Measurements from ENCODE around the gene ZNF280A. TPM values are rescaled to one million over a fixed set of nuclear protein-coding genes. Genes with fewer than 3 reads are reported as not detected.

Gene ZNF280A
- total RNA-seq, 1 experiment from 2014 or later = 0.22 TPM

DNA sequence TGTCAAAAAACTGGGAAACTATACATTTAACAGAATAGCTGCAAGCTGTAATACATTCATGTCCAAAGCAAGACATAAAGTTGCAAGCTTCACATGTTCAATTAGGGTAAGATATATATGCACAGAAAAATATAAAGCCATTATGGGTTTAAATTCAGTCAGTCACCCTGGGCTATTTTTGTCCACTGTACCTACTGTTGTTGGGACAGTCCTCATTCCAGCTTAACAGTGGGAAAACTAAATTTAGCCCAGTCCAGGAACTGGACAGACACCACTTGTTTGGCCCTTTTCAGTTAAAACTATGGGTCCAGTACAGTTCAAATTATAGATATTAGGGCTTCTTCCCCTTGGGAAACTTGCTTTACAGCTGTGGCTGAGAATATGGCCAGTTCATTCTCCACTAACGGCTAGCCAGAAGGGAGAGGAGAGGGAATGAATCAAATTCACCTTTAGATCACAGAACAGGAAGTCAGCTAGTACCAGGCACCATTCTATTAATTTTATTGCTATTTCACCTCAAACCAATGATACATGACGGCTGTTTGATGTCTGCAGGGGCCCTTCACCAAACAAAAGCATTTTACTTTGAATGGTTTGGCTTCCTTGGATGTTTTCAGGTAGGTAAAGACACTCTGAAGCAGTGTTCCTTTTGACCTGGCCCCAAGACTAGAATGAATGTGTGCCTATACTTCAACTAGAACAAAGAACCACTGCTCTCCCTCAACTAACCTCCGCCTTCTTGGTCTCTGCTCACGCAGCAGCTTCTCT lies 33.8 kb downstream of the ZNF280A start:
- Mint-ChIP-seq H3K27ac (no peak overlapping the region), H3K27me3 (ENCODE audit: low read depth) (peaks cover 56% of the 10 kb centered on the region), H3K4me1 (peaks cover 5% of the 10 kb centered on the region), H3K4me3 (no peak overlapping the region), H3K36me3 (peaks cover 38% of the 10 kb centered on the region), H3K9me3 (no peaks in the 10 kb centered on the region)
- no peak for TF ChIP-seq FOXJ3 (CRISPR knock-in tag; IDR thresholded peaks at IDR 0.05; ENCODE audit: borderline replicate concordance)
- TF ChIP-seq, protein P1, sequence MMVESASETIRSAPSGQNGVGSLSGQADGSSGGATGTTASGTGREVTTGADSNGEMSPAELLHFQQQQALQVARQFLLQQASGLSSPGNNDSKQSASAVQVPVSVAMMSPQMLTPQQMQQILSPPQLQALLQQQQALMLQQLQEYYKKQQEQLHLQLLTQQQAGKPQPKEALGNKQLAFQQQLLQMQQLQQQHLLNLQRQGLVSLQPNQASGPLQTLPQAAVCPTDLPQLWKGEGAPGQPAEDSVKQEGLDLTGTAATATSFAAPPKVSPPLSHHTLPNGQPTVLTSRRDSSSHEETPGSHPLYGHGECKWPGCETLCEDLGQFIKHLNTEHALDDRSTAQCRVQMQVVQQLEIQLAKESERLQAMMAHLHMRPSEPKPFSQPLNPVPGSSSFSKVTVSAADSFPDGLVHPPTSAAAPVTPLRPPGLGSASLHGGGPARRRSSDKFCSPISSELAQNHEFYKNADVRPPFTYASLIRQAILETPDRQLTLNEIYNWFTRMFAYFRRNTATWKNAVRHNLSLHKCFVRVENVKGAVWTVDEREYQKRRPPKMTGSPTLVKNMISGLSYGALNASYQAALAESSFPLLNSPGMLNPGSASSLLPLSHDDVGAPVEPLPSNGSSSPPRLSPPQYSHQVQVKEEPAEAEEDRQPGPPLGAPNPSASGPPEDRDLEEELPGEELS (CRISPR knock-in tag; IDR thresholded peaks at IDR 0.05) = no peak
- TF ChIP-seq, protein P2, sequence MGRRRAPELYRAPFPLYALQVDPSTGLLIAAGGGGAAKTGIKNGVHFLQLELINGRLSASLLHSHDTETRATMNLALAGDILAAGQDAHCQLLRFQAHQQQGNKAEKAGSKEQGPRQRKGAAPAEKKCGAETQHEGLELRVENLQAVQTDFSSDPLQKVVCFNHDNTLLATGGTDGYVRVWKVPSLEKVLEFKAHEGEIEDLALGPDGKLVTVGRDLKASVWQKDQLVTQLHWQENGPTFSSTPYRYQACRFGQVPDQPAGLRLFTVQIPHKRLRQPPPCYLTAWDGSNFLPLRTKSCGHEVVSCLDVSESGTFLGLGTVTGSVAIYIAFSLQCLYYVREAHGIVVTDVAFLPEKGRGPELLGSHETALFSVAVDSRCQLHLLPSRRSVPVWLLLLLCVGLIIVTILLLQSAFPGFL (CRISPR knock-in tag; IDR thresholded peaks at IDR 0.05; ENCODE audit: borderline replicate concordance) = no peak
- ChIA-PET POLR2A (no interaction called here), CTCF (interaction anchor here (0.7 to 1.2 kb wide), 6 partner anchors 22 to 223 kb away, joined by 3 to 4 read pairs (median 3); partner anchors contain the start of gene ZNF280B)
- no peak for DNase-seq (ENCODE audit: low spot score)
- ATAC-seq = no peak

DNA sequence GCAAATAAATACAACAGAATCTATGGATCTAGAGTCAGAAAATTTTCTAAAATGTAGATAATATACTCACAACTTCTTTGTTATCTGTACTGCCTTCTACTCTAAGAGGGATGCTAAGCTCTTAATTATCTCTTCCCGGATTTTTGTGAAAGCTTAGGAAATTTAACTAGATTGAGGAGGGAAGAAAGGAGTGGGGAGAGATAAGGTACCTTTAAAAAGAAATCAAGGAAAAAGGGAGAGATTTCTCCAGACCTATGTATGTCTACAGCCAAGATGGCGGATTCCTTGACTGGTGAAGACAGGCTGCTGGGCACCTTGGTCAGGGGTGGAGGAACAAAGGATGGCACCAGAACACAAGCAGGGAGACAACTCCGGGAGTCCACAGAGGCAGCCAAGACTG lies 34.5 kb downstream of the ZNF280A start:
- DNase-seq (ENCODE audit: low spot score) = no peak
- POLR2A ChIA-PET = no interaction called here
- TF ChIP-seq PRRX2 (CRISPR knock-in tag; IDR thresholded peaks at IDR 0.05) (no peak), TP53 (CRISPR knock-in tag; IDR thresholded peaks at IDR 0.05) (no peak)
- Mint-ChIP-seq H3K4me3 (no peak overlapping the region), H3K9me3 (no peaks in the 10 kb centered on the region), H3K4me1 (peaks cover under 1% of the 10 kb centered on the region), H3K27me3 (ENCODE audit: low read depth) (peaks cover 64% of the 10 kb centered on the region), H3K27ac (no peak overlapping the region), H3K36me3 (peaks cover 31% of the 10 kb centered on the region)
- CTCF ChIA-PET = no interaction called here
- ATAC-seq = no peak

DNA sequence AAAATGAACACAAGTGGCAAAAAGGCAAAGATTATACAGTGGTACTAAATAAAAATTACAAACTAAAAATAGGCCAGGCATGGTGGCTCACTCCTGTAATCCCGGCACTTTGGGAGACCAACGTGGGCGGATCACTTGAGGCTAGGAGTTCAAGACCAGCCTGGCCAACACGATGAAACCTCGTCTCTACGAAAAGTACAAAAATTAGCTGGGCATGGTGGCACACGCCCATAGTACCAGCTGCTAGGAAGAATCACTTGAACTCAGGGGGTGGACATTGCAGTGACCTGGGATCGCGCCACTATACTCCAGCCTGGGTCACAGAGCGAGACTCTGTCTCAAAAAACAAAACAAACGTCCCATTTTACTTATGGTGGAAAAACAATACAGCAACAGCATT lies 36.0 kb downstream of the ZNF280A start:
- Mint-ChIP-seq H3K9me3 (no peaks in the 10 kb centered on the region), H3K27me3 (ENCODE audit: low read depth) (peaks cover 70% of the 10 kb centered on the region), H3K4me1 (no peaks in the 10 kb centered on the region; the same call in 1 of the 2 replicates), H3K27ac (no peak overlapping the region), H3K36me3 (peaks cover 25% of the 10 kb centered on the region), H3K4me3 (no peak overlapping the region)
- TF ChIP-seq MXD4 (CRISPR knock-in tag; IDR thresholded peaks at IDR 0.05; ENCODE audit: borderline replicate concordance) (no peak), ELF4 (CRISPR knock-in tag; IDR thresholded peaks at IDR 0.05; ENCODE audit: low read depth) (no peak)
- POLR2A ChIA-PET = interaction anchor here (0.6 kb wide), 1 partner anchor 10 kb away, joined by 3 read pairs; no protein-coding TSS in a partner anchor
- no peak for DNase-seq (ENCODE audit: low spot score)
- CTCF ChIA-PET = interaction anchor here (0.7 to 1.7 kb wide), 3 partner anchors 20 to 209 kb away, joined by 3 to 6 read pairs (median 4); no protein-coding TSS in a partner anchor
- ATAC-seq = no peak

DNA sequence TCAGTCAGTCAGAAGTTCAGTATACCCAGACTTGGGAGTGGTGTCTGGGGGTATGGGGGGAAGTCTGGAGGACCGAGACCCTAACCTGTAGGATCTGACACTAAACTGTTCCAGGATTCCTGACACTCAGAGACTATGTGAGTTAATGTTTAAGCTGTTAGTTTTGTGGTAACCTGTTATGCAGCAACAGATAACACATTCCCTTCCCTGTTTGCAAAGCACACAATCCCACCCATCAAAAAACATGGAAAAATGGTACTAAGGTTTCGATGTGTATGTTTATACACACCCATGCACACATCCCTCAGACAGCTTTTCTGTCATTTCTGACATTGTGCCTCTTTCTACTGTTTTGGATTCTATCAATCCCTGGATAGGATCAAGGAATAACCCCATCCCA lies 39.1 kb downstream of the ZNF280A start:
- CTCF ChIA-PET = interaction anchor here (1.7 kb wide), 1 partner anchor 17 kb away, joined by 6 read pairs; no protein-coding TSS in a partner anchor
- peaks cover 79% of the 10 kb centered on the region for H3K27me3 Mint-ChIP-seq (ENCODE audit: low read depth)
- ATAC-seq (no peak), DNase-seq (ENCODE audit: low spot score) (no peak)
- POLR2A ChIA-PET = interaction anchor here (0.5 kb wide), 1 partner anchor 11 kb away, joined by 3 read pairs; no protein-coding TSS in a partner anchor
- peaks cover 7% of the 10 kb centered on the region; the same call in 1 of the 2 replicates for H3K36me3 Mint-ChIP-seq
- H3K4me3 Mint-ChIP-seq = no peak overlapping the region
- no peaks in the 10 kb centered on the region for H3K9me3 Mint-ChIP-seq
- TF ChIP-seq, protein P3, sequence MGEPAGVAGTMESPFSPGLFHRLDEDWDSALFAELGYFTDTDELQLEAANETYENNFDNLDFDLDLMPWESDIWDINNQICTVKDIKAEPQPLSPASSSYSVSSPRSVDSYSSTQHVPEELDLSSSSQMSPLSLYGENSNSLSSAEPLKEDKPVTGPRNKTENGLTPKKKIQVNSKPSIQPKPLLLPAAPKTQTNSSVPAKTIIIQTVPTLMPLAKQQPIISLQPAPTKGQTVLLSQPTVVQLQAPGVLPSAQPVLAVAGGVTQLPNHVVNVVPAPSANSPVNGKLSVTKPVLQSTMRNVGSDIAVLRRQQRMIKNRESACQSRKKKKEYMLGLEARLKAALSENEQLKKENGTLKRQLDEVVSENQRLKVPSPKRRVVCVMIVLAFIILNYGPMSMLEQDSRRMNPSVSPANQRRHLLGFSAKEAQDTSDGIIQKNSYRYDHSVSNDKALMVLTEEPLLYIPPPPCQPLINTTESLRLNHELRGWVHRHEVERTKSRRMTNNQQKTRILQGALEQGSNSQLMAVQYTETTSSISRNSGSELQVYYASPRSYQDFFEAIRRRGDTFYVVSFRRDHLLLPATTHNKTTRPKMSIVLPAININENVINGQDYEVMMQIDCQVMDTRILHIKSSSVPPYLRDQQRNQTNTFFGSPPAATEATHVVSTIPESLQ (CRISPR knock-in tag; IDR thresholded peaks at IDR 0.05) = no peak
- TF ChIP-seq, protein P4, sequence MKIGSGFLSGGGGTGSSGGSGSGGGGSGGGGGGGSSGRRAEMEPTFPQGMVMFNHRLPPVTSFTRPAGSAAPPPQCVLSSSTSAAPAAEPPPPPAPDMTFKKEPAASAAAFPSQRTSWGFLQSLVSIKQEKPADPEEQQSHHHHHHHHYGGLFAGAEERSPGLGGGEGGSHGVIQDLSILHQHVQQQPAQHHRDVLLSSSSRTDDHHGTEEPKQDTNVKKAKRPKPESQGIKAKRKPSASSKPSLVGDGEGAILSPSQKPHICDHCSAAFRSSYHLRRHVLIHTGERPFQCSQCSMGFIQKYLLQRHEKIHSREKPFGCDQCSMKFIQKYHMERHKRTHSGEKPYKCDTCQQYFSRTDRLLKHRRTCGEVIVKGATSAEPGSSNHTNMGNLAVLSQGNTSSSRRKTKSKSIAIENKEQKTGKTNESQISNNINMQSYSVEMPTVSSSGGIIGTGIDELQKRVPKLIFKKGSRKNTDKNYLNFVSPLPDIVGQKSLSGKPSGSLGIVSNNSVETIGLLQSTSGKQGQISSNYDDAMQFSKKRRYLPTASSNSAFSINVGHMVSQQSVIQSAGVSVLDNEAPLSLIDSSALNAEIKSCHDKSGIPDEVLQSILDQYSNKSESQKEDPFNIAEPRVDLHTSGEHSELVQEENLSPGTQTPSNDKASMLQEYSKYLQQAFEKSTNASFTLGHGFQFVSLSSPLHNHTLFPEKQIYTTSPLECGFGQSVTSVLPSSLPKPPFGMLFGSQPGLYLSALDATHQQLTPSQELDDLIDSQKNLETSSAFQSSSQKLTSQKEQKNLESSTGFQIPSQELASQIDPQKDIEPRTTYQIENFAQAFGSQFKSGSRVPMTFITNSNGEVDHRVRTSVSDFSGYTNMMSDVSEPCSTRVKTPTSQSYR (CRISPR knock-in tag; IDR thresholded peaks at IDR 0.05) = no peak
- TF ChIP-seq, protein P5, sequence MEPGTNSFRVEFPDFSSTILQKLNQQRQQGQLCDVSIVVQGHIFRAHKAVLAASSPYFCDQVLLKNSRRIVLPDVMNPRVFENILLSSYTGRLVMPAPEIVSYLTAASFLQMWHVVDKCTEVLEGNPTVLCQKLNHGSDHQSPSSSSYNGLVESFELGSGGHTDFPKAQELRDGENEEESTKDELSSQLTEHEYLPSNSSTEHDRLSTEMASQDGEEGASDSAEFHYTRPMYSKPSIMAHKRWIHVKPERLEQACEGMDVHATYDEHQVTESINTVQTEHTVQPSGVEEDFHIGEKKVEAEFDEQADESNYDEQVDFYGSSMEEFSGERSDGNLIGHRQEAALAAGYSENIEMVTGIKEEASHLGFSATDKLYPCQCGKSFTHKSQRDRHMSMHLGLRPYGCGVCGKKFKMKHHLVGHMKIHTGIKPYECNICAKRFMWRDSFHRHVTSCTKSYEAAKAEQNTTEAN (CRISPR knock-in tag; IDR thresholded peaks at IDR 0.05) = no peak
- no peak for TF ChIP-seq SMAD4 (CRISPR knock-in tag; IDR thresholded peaks at IDR 0.05)
- TF ChIP-seq ESRRA (CRISPR knock-in tag; IDR thresholded peaks at IDR 0.05; ENCODE audit: borderline replicate concordance) = no peak
- TF ChIP-seq ETV6 (CRISPR knock-in tag; IDR thresholded peaks at IDR 0.05) = no peak
- TF ChIP-seq ATF1 (CRISPR knock-in tag; IDR thresholded peaks at IDR 0.05) = no peak
- TF ChIP-seq ZBTB21 (CRISPR knock-in tag; IDR thresholded peaks at IDR 0.05; ENCODE audit: borderline replicate concordance) = no peak
- TF ChIP-seq FOXK1 (CRISPR knock-in tag; IDR thresholded peaks at IDR 0.05) = no peak
- no peaks in the 10 kb centered on the region for H3K4me1 Mint-ChIP-seq
- H3K27ac Mint-ChIP-seq = no peak overlapping the region
